ENCODE results near the gene COPS4.
"Not testable (repeated sequence)": the region's sequence is repeated elsewhere in the genome, so short reads cannot be mapped to it uniquely, and the experiment has no call there.

The COPS4 gene

GRCh38 chr4:83034630-83035494 lies at the start of gene COPS4:
COPS4 (plus strand) TSS chr4:83035183; CDS start chr4:83035225, 42 bp downstream.
- DNase-seq (ENCODE audit: low read depth in 2 of 2) = peak; percentile 93 to 97

DNA sequence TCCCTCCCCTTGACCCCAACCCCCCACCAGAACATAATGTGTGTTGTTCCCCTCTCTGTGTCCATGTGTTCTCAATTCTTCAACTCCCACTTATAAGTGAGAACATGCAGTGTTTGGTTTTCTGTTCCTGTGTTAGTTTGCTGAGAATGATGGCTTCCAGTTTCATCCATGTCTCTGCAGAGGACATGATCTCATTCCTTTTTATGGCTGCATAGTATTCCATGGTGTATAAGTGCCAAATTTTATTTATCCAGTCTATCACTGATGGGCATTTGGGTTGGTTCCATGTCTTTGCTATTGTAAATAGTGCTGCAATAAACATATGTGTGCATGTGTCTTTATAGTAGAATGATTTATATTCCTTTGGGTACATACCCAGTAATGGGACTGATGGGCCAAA lies 47.5 kb upstream of the COPS4 start:
- not testable (repeated sequence) for DNase-seq (ENCODE audit: low read depth in 2 of 2)

GRCh38 chr4:82988323-82988832 lies 46.6 kb upstream of the COPS4 start:
- no peak for DNase-seq (ENCODE audit: low read depth in 2 of 2)

- no peak for DNase-seq (ENCODE audit: low read depth in 2 of 2)
Observed at GRCh38 chr4:82989575-82990429, 45.2 kb upstream of the COPS4 start.

- no peak for DNase-seq (ENCODE audit: low read depth in 2 of 2)
Observed at GRCh38 chr4:82994834-82995233, 40.1 kb upstream of the COPS4 start.

GRCh38 chr4:82998898-82999297 lies 36.1 kb upstream of the COPS4 start:
- no peak for DNase-seq (ENCODE audit: low read depth in 2 of 2)

GRCh38 chr4:83002329-83002728 lies 32.7 kb upstream of the COPS4 start:
- no peak for DNase-seq (ENCODE audit: low read depth in 2 of 2)

- DNase-seq (ENCODE audit: low read depth in 2 of 2) = not testable (repeated sequence)
Observed at GRCh38 chr4:83003044-83003791, 31.8 kb upstream of the COPS4 start.

GRCh38 chr4:83009529-83009928 lies 25.5 kb upstream of the COPS4 start:
- DNase-seq (ENCODE audit: low read depth in 2 of 2) = no peak

GRCh38 chr4:83010111-83010521 lies 24.9 kb upstream of the COPS4 start:
- DNase-seq (ENCODE audit: low read depth in 2 of 2) = no peak

GRCh38 chr4:83010522-83011318 lies 24.3 kb upstream of the COPS4 start, which contains the start of gene LIN54:
LIN54 (minus strand) TSS chr4:83010823; CDS start chr4:82984844, 25,979 bp downstream.
- peak; percentile 75 to 86 for DNase-seq (ENCODE audit: low read depth in 2 of 2)

GRCh38 chr4:83011689-83012199 lies 23.2 kb upstream of the COPS4 start:
- no peak for DNase-seq (ENCODE audit: low read depth in 2 of 2)

DNA sequence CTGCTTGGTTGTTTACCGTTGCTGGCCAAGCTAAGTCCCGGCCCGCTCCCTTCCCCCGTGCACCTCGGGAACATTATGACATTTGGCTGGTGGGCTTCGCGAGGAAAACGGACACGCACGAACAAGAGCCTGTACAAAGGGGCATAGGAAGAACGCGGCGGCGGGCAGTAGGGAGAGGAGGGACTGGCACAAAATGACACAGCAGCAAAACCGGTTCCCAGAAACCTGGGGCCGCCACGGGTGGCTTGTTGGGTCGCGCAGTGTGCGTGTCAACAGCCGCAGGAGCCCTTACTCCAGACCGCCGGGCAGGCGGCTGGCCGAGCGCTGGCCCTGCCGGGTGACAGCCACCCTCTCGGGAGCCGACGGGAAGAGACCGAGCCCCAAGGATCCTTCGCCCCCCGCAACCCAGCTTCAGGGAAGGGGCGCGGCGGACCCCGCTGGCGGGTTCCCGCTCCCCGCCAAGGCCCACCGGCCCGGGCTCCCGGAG lies 22.7 kb upstream of the COPS4 start:
- DNase-seq (ENCODE audit: low read depth in 2 of 2) = peak in 1 of 2 donors; percentile 5

DNA sequence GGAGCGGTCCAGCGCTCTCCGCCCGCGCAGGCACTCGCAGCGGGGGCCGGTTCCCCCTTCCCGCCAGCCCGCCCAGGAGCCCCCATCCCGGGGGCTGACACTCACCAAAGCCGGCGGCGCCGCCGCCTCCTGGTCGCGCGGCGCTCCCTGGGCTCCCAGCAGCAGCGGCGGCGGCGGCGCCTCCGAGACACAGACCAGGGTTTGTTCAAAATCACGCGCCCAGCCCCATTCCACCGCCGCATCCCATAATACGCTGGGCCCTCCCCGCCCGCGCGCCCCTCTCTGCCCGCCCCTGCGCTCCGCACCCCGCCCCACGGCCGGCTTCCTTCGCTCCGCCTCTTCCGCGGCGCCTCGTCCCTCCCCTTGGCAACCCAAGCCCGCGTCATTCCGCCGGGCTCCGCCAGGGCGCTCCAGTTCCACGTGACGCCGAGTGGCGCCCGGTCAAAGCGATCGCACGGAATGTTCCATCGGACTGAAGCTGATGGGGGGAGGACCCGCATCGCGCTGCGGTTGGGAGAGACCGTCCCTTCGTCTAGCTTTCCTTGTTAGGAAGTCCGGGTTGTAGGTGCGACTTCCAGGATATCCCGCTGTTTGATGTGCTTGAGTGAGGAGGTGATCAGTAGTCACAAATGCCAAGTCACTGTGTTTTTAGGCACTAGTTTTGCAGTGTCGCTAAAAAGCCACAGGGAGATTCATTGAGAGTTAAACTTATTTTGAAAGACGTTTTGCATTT lies 22.1 kb upstream of the COPS4 start:
- peak; percentile 90 to 95 for DNase-seq (ENCODE audit: low read depth in 2 of 2)

GRCh38 chr4:83013420-83013867 lies 21.5 kb upstream of the COPS4 start:
- no peak for DNase-seq (ENCODE audit: low read depth in 2 of 2)

DNA sequence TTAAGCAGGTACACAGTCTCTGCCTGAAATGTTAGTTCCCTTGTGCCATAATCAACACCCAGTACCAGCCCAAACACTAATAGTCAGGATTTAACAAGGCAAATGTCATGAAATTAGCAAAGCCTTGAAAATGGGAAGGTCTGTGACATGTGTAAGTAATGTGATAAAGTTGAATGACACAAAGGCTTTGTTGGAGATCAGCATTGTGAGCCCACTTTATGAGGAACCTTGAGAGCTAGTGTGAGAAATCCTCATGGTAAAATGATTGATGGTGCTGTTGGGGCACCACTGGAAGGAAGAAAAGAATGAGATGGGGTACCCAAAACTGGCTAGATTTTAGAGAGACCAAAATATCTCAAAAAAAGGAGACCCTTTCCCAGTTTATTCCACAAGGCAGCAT lies 21.1 kb upstream of the COPS4 start:
- DNase-seq (ENCODE audit: low read depth in 2 of 2) = no peak

- DNase-seq (ENCODE audit: low read depth in 2 of 2) = no peak
Observed at GRCh38 chr4:83019794-83020494, 15.0 kb upstream of the COPS4 start.

GRCh38 chr4:83022724-83023450 lies 12.1 kb upstream of the COPS4 start:
- no peak for DNase-seq (ENCODE audit: low read depth in 2 of 2)
